Kidney (tissue), 14 donors: ENCODE results near the gene VSIG1. TPM values are rescaled to one million over a fixed set of nuclear protein-coding genes. Genes with fewer than 3 reads are reported as not detected.

ENCODE experiments used
- DNase-seq, 5 donors: peaks; one replicate each; pipeline ENCODE4 v3.0.0-alpha.2; 2013 to 2020
- FAIRE-seq: peaks from 2 replicates; lab custom pipeline; 2012; peaks lifted over from hg19 to GRCh38; lab: Jason Lieb, UNC
- H3K27ac ChIP-seq, 2 donors: one replicate each; pipeline ENCODE4 v1.7.0; 2013; ENCODE audit warnings: low read depth in 2 of 2, low read length in 2 of 2, inconsistent platforms in 1 of 2
- H3K27me3 ChIP-seq: one replicate; pipeline ENCODE4 v1.7.1; 2013; ENCODE audit warnings: low read length, inconsistent platforms; ENCODE audit not compliant: control insufficient read depth, insufficient read depth
- H3K36me3 ChIP-seq, 3 donors: one replicate each; pipeline versions ENCODE4 v1.7.0 to v1.7.1; 2013; ENCODE audit warnings: low read length in 3 of 3, control low read depth in 1 of 3, inconsistent platforms in 1 of 3; ENCODE audit not compliant: insufficient read depth in 3 of 3, control insufficient read depth in 2 of 3
- H3K4me1 ChIP-seq, 3 donors: one replicate each; pipeline versions ENCODE4 v1.7.0 to v1.7.1; 2013; ENCODE audit warnings: low read length in 3 of 3, inconsistent platforms in 1 of 3, low read depth in 1 of 3; ENCODE audit not compliant: control insufficient read depth in 2 of 3, insufficient read depth in 2 of 3
- H3K4me3 ChIP-seq, 3 donors: one replicate each; pipeline versions ENCODE4 v1.7.0 to v1.8.1; 2013; ENCODE audit warnings: low read length in 3 of 3, control low read depth in 1 of 3, inconsistent platforms in 1 of 3
- H3K9ac ChIP-seq, 3 donors: one replicate each; pipeline versions ENCODE4 v1.7.0 to v1.7.1; 2013; ENCODE audit warnings: low read length in 3 of 3, control low read depth in 1 of 3, inconsistent platforms in 1 of 3
- H3K9me3 ChIP-seq, 3 donors: one replicate each; pipeline versions ENCODE4 v1.7.0 to v1.7.1; 2013; ENCODE audit warnings: low read length in 3 of 3, control low read depth in 1 of 3, inconsistent platforms in 1 of 3; ENCODE audit not compliant: control insufficient read depth in 2 of 3, insufficient read depth in 1 of 3
- CTCF ChIP-seq: IDR thresholded peaks from 3 replicates; pipeline ENCODE4 v1.5.1; 2012; ENCODE audit warnings: mild to moderate bottlenecking, moderate library complexity, borderline replicate concordance; ENCODE audit not compliant: insufficient read depth; ENCODE audit errors: extremely low read depth
- intact Hi-C: fragments of 100-400 bp; cut with DNase I; formaldehyde crosslinking; loops from one replicate; pipeline ENCODE4 v1.11.1; 2022
- polyA plus RNA-seq: library from polyadenylated mRNA; stranded (reverse); fragments of 350-450 nt; fragmentation: Illumina TruSeq; extraction: RNeasy Lipid Tissue Mini Kit (QIAGEN cat#74804); gene quantifications from one replicate; pipeline ENCODE4 v1.2.3, GENCODE V29; 2014; ENCODE audit warnings: low read depth, low replicate concordance; ENCODE audit not compliant: insufficient read depth
- total RNA-seq: library from RNA; stranded (reverse); fragmentation: NEBNext Ultra II Directional; extraction: Animal tissue kit (Norgen Biotek cat#: 25700); gene quantifications from one replicate; pipeline ENCODE4 v1.2.1, GENCODE V29; 2021
- donor health status: control.
- donor health status: control.
- donor health status: control.
- donor health status: control.
- donor health status: control.
- donor health status: DM: yes; HTN: yes; CAD: no.
- donor health status: Normal renal cell carcinoma (clear cell type).

VSIG1 gene
- total and polyA plus RNA-seq, 2 donors from 2014 or later, result 1.4 TPM; not detected in 1

GRCh38 chrX:108105473-108105872 is 60.6 kb downstream of the VSIG1 start:
- Histone ChIP-seq H3K4me1 (no peaks in the 10 kb centered on the region), H3K4me3 (no peak overlapping the region), H3K27me3 (no peaks in the 10 kb centered on the region), H3K36me3 (no peaks in the 10 kb centered on the region), H3K9me3 (no peaks in the 10 kb centered on the region), H3K27ac (no peak overlapping the region), H3K9ac (no peak overlapping the region)
- FAIRE-seq, result no peak
- DNase-seq, result no peak
- TF ChIP-seq CTCF, result no peak
- intact Hi-C loops, result no loop called here

GRCh38 chrX:108114541-108114940 is 69.7 kb downstream of the VSIG1 start:
- Histone ChIP-seq H3K4me1 (no peaks in the 10 kb centered on the region), H3K4me3 (no peak overlapping the region), H3K9me3 (no peaks in the 10 kb centered on the region), H3K36me3 (no peaks in the 10 kb centered on the region), H3K27ac (no peak overlapping the region), H3K9ac (no peak overlapping the region), H3K27me3 (no peaks in the 10 kb centered on the region)
- no peak for TF ChIP-seq CTCF
- intact Hi-C loops, result no loop called here
- FAIRE-seq (no peak), DNase-seq (no peak)

- TF ChIP-seq CTCF, result no peak
Measured at GRCh38 chrX:108117988-108118387, 73.1 kb downstream of the VSIG1 start.

GRCh38 chrX:108121291-108121690 is 76.4 kb downstream of the VSIG1 start:
- TF ChIP-seq CTCF, result no peak
- Histone ChIP-seq H3K4me1 (no peaks in the 10 kb centered on the region), H3K4me3 (no peak overlapping the region), H3K36me3 (no peaks in the 10 kb centered on the region), H3K9ac (no peak overlapping the region), H3K27ac (no peak overlapping the region), H3K27me3 (peaks cover 3% of the 10 kb centered on the region), H3K9me3 (no peaks in the 10 kb centered on the region)
- intact Hi-C loops, result no loop called here
- peak in 2 of 5 donors; percentile 9 to 12 for DNase-seq
- no peak for FAIRE-seq

More at GRCh38 chrX:108117988-108118387, 73.1 kb downstream of the VSIG1 start:
- DNase-seq (peak in 2 of 5 donors; percentile 10 to 30), FAIRE-seq (no peak)
- H3K36me3 ChIP-seq, result no peaks in the 10 kb centered on the region
- no peaks in the 10 kb centered on the region for H3K9me3 ChIP-seq
- H3K27me3 ChIP-seq, result peaks cover 3% of the 10 kb centered on the region
- intact Hi-C loops, result no loop called here
- H3K9ac ChIP-seq, result no peak overlapping the region
- no peak overlapping the region for H3K4me3 ChIP-seq
- H3K27ac ChIP-seq, result no peak overlapping the region
- no peaks in the 10 kb centered on the region for H3K4me1 ChIP-seq
